Left lung (tissue), 10 donors: ENCODE measurements around the gene BMI1. TPM values are rescaled to one million over a fixed set of nuclear protein-coding genes. Genes with fewer than 3 reads are reported as not detected.

ENCODE experiments used
- ATAC-seq: fragments of 200-7000 bp; cut with Tn5 transposase; one replicate; pipeline ENCODE4 v1.9.1; 2020; ENCODE audit warnings: moderate library complexity
- DNase-seq, 4 donors: peaks; one replicate each; pipeline ENCODE4 v3.0.0-alpha.2; 2013 to 2020
- H3K27ac ChIP-seq, 2 donors: fragments of 200-600 bp; sonication (generic) in 1 of 2; one replicate each; pipeline versions ENCODE4 v1.5.0 to v1.8.0; 2020 to 2021
- H3K27me3 ChIP-seq, 2 donors: fragments of 200-600 bp; sonication (generic) in 1 of 2; one replicate each; pipeline versions ENCODE4 v1.5.0 to v1.8.0; 2020 to 2021
- H3K36me3 ChIP-seq, 2 donors: fragments of 200-600 bp; sonication (generic) in 1 of 2; one replicate each; pipeline versions ENCODE4 v1.5.0 to v1.8.0; 2020 to 2021
- H3K4me1 ChIP-seq, 2 donors: fragments of 200-600 bp; one replicate each; pipeline ENCODE4 v1.8.0; 2021
- H3K4me3 ChIP-seq, 2 donors: fragments of 200-600 bp; sonication (generic) in 1 of 2; one replicate each; pipeline versions ENCODE4 v1.5.0 to v1.8.0; 2020 to 2021; ENCODE audit warnings: mild to moderate bottlenecking in 1 of 2
- H3K9me3 ChIP-seq, 2 donors: fragments of 200-600 bp; sonication (generic) in 1 of 2; one replicate each; pipeline versions ENCODE4 v1.5.0 to v1.8.0; 2020 to 2021
- intact Hi-C, 2 donors: fragments of 100-400 bp; cut with DNase I; formaldehyde crosslinking; loops; one replicate each; pipeline versions ENCODE4 v1.11.2 to v1.14.2; 2022
- polyA plus RNA-seq, 6 donors: library from polyadenylated mRNA; unstranded; fragments of 120-200 nt; gene quantifications; one replicate each; pipeline ENCODE4 v1.2.1, GENCODE V29; 2013; ENCODE audit not compliant: insufficient read length in 6 of 6
- total RNA-seq, 2 donors: library from RNA; stranded (reverse); fragmentation: NEBNext Ultra II Directional; extraction: Animal tissue kit (Norgen Biotek cat#: 25700); gene quantifications; one replicate each; pipeline ENCODE4 v1.2.1, GENCODE V29; 2021
- TF ChIP-seq, protein P1 (sequence below), 2 donors: fragments of 200-600 bp; sonication (generic) in 1 of 2; IDR thresholded peaks; one replicate each; pipeline versions ENCODE4 v1.5.0 to v1.8.0; 2021; ENCODE audit warnings: antibody characterized with exemption in 2 of 2
- donor health status: DM: no; HTN: yes; CAD: no.
- donor health status: DM: no; HTN: no; CAD: no.

Gene BMI1
- total and polyA plus RNA-seq, 8 donors = 42.3 to 112 (median 94.1) TPM

DNA sequence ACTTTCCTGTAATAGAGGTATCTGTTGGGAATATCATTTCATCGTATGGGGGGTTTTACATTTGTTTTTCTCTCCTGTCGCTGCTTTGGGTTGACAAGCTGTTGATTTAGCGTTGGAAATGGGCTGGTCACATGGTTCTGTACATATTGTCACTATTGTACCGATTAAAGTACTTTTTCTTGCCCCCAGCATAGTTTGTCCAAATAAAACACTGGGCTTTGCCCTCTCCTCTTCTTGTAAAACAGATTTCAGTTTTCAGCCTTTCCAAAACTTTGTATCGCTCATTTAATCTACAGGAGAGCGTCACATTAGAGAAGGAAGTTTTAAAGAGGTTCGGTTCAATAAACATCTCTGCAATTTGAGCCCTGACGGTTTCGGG is 4.0 kb downstream of the BMI1 start:
- DNase-seq (no peak), ATAC-seq (no peak)
- H3K4me3 ChIP-seq = peak overlapping the region; percentile 47 to 60
- TF ChIP-seq, protein P1, sequence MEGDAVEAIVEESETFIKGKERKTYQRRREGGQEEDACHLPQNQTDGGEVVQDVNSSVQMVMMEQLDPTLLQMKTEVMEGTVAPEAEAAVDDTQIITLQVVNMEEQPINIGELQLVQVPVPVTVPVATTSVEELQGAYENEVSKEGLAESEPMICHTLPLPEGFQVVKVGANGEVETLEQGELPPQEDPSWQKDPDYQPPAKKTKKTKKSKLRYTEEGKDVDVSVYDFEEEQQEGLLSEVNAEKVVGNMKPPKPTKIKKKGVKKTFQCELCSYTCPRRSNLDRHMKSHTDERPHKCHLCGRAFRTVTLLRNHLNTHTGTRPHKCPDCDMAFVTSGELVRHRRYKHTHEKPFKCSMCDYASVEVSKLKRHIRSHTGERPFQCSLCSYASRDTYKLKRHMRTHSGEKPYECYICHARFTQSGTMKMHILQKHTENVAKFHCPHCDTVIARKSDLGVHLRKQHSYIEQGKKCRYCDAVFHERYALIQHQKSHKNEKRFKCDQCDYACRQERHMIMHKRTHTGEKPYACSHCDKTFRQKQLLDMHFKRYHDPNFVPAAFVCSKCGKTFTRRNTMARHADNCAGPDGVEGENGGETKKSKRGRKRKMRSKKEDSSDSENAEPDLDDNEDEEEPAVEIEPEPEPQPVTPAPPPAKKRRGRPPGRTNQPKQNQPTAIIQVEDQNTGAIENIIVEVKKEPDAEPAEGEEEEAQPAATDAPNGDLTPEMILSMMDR (IDR thresholded peaks at IDR 0.05) = no peak
- intact Hi-C loops = loop anchor here in 1 of 2 donors (10.0 kb wide), 1 partner anchor 70 kb away; no protein-coding TSS in a partner anchor
- H3K27ac ChIP-seq = no peak overlapping the region
- peaks cover 12 to 37% of the 10 kb centered on the region in 2 donors for H3K27me3 ChIP-seq
- H3K9me3 ChIP-seq = no peaks in the 10 kb centered on the region
- peaks cover 0 to 22% of the 10 kb centered on the region in 2 donors for H3K36me3 ChIP-seq
- peaks cover 13 to 40% of the 10 kb centered on the region in 2 donors for H3K4me1 ChIP-seq

DNA sequence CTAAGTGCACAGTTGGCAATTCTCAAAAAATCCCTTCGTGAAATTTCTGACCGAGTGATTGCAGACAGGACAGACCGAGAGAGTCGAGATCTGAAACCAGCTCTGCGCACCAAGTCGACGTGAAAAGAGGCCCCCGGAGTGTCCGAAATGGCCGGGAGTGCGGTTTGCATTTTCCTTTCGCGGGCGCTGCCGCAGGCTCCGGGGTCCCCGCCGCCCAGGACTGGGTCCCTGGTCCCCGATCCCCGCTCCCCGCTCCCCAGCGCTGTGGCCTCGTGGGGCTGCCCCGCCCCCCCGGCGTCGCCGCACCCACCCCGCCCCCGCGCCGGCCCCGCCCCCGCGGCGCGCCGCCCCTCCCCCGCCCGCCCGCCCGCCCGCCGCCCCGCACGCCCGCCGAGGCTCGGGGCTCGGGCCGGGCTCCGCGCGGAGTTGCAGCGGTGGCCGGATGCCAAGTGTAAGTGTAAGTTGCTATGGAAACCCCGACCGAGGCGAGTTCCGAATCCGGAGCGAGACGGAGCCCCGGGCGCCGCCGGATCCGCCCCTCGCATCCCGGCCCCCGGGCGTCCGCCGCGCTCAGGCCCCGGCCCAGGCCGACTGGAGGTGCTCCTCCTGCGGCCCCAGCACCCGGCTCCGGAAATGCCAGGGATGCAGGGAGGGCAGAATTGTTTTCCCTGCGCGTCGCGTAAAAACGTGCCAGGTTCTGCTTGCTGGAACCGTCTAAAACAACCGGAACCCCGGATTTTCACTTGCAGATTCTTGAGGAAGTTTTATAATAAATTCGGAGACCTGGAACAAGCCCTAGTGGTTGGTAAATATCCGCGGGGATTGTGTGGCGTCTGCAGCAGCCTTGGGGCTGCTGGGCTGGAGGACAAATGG is 4.6 kb downstream of the BMI1 start:
- Histone ChIP-seq H3K4me1 (peaks cover 13 to 36% of the 10 kb centered on the region in 2 donors), H3K27me3 (peaks cover 12 to 37% of the 10 kb centered on the region in 2 donors), H3K36me3 (peaks cover 0 to 26% of the 10 kb centered on the region in 2 donors), H3K27ac (peak overlapping the region; percentile 45 to 63), H3K4me3 (peak overlapping the region; percentile 47 to 60), H3K9me3 (no peaks in the 10 kb centered on the region)
- peak; percentile 62 for ATAC-seq
- TF ChIP-seq, protein P1 (IDR thresholded peaks at IDR 0.05) = no peak
- intact Hi-C loops = loop anchor here in 1 of 2 donors (10.0 kb wide), 1 partner anchor 71 kb away; no protein-coding TSS in a partner anchor
- peak; percentile 67 to 91 (median 79) for DNase-seq

- intact Hi-C loops = loop anchor here in 1 of 2 donors (10.0 kb wide), 1 partner anchor 71 kb away; no protein-coding TSS in a partner anchor
- Histone ChIP-seq H3K36me3 (peaks cover 0 to 26% of the 10 kb centered on the region in 2 donors), H3K27ac (peak overlapping the region; percentile 45 to 63), H3K9me3 (no peaks in the 10 kb centered on the region), H3K4me3 (peak overlapping the region; percentile 47 to 60), H3K27me3 (peaks cover 12 to 36% of the 10 kb centered on the region in 2 donors), H3K4me1 (peaks cover 13 to 36% of the 10 kb centered on the region in 2 donors)
- no peak for ATAC-seq
- no peak for DNase-seq
- TF ChIP-seq, protein P1 (IDR thresholded peaks at IDR 0.05) = no peak
Measured at GRCh38 chr10:22326145-22326702, 5.3 kb downstream of the BMI1 start.

DNA sequence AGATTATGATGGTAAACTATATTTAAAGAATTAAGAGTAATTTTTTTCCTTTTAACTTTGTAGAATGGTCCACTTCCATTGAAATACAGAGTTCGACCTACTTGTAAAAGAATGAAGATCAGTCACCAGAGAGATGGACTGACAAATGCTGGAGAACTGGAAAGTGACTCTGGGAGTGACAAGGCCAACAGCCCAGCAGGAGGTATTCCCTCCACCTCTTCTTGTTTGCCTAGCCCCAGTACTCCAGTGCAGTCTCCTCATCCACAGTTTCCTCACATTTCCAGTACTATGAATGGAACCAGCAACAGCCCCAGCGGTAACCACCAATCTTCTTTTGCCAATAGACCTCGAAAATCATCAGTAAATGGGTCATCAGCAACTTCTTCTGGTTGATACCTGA is 8.3 kb downstream of the BMI1 start:
- H3K36me3 ChIP-seq = peaks cover 0 to 26% of the 10 kb centered on the region in 2 donors
- peaks cover 4 to 26% of the 10 kb centered on the region in 2 donors for H3K27me3 ChIP-seq
- ATAC-seq (no peak), DNase-seq (no peak)
- H3K4me1 ChIP-seq = peaks cover 6 to 30% of the 10 kb centered on the region in 2 donors
- intact Hi-C loops = loop anchor here in 1 of 2 donors (10.0 kb wide), 1 partner anchor 74 kb away; no protein-coding TSS in a partner anchor
- H3K27ac ChIP-seq = no peak overlapping the region
- H3K4me3 ChIP-seq = no peak overlapping the region
- TF ChIP-seq, protein P1 (IDR thresholded peaks at IDR 0.05) = no peak
- H3K9me3 ChIP-seq = no peaks in the 10 kb centered on the region
